VCaP (cell line): ENCODE results near the gene HIRA.

Experiments used
- H3K27ac ChIP-seq: fragments of 450-650 bp; 2 replicates; pipeline ENCODE4 v1.5.1; 2017
- TF ChIP-seq, protein P1 (sequence below): fragments of 450-650 bp; conservative IDR thresholded peaks from 2 replicates; pipeline ENCODE4 v1.5.1; 2017; ENCODE audit warnings: mild to moderate bottlenecking, moderate library complexity

HIRA gene

DNA sequence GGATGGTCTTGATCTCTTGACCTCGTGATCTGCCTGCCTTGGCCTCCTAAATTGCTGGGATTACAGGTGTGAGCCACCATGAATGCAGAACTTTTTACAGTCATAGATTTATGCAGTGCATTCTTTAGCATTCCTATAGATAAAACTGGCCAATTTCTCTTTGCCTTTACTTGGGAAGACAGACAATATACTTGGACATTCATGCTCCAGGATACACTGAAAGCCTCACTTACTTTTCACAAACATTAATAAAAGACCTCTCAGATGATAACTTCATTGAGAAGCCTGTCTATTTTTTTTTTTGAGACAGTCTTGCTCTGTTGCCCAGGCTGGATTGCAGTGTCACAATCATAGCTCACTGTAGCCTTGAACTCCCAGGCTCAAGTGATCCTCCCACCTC is 127.7 kb downstream of the HIRA start:
- TF ChIP-seq, protein P1, sequence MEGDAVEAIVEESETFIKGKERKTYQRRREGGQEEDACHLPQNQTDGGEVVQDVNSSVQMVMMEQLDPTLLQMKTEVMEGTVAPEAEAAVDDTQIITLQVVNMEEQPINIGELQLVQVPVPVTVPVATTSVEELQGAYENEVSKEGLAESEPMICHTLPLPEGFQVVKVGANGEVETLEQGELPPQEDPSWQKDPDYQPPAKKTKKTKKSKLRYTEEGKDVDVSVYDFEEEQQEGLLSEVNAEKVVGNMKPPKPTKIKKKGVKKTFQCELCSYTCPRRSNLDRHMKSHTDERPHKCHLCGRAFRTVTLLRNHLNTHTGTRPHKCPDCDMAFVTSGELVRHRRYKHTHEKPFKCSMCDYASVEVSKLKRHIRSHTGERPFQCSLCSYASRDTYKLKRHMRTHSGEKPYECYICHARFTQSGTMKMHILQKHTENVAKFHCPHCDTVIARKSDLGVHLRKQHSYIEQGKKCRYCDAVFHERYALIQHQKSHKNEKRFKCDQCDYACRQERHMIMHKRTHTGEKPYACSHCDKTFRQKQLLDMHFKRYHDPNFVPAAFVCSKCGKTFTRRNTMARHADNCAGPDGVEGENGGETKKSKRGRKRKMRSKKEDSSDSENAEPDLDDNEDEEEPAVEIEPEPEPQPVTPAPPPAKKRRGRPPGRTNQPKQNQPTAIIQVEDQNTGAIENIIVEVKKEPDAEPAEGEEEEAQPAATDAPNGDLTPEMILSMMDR: no peak
- no peak overlapping the region for H3K27ac ChIP-seq

DNA sequence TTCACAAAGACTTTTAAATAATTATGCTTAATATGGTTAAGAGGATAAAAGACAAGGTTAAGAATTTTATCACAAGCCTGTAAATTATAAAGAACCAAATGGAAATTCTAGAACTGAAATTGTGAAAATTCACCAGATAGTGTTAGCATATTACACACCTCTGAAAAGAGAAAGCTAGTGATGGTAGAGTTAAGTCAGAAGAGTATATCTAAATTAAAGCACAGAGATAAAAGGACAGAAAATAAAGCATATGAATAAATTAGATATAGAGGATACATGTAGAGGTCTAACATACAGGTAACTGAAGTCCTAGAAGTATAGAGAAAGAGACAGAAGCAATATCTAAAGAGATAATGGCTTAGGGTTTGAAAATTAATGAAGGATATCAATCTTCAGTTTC is 135.8 kb downstream of the HIRA start:
- TF ChIP-seq, protein P1: no peak
- no peak overlapping the region for H3K27ac ChIP-seq

DNA sequence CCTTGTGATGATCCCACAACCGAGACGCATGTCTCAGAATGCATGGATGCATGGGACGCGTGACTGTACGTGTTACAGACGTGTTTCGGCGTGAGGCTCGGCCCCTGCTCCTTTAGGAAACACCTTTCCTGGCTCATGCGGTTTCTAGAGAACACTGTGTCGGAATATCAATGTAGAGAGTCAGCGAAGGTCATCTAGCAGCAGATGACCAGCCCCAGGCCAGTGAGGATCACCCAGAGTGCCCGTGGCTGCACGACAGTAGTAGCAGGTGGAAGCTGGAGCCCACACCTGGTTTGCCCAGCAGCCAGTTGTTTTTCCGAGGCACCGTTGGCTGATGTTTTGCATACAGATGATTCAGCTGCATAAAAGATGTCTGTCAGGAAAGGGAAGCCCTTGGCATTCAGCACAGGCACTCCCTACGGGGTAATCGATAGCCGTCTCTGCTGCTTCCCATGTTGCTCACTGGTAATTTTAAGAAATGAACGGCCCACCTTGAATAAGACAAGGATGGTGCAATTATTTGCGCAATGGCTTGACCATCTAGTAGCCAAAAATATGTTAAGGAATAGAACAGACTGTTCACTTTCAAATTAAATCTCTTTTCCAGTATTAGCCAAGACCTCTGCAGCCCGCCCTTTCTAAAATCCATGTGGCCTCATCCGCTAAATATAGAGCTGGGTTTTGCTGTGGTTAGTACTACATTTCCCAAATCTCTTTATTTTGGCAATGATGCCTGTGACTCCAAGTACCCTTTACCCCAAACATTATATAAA is 138.9 kb downstream of the HIRA start:
- H3K27ac ChIP-seq: peak overlapping the region; percentile 72
- TF ChIP-seq, protein P1: no peak

DNA sequence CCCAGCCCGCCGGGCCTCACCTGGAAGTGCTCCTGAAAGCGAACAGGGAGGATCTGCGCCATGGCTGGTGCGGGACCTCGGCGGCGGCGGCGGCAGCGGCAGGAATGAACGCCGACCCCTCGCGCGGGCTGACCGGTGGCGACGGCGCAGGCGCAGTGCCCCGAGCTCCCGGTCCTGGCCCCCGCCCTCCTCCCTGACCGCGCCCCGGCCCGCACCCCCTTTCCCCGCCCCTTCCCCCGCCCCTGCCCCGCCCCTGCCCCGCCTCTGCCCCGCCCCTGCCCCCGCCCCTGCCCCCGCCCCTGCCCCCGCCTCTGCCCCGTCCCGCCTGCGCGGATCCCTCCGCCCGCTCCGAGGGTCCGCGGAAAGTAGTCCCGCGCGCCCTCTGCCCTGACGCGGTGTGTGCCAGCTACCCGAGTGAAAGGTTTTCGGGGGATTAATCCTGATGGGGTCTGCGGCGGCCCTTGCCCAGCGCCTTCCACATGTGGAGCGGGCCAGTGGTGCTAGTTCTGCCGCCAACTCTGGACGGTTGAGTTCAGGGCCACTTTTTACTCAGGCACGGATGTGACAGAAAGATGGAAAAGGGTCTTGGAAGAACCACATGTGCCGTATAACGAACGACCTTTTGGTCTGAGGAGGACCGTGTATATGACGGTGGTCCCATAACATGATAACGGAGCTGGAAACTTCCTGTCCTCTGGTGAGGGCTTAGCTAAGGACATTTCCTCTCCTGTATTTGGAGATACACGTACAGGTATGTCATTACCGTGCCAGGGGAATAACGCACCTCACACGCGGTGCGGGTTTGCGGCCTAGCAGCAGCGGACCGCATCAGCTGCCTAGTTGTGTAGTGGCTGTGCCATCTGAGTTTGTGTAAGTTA is 139.7 kb downstream of the HIRA start, which contains the start of gene CLTCL1:
CLTCL1 (minus strand) TSS at position 140 of the 878 bp plus-strand sequence; CDS start at position 62, 78 bp downstream.
- H3K27ac ChIP-seq: peak within 1 kb of the TSS; percentile 72
- TF ChIP-seq, protein P1: no peak

DNA sequence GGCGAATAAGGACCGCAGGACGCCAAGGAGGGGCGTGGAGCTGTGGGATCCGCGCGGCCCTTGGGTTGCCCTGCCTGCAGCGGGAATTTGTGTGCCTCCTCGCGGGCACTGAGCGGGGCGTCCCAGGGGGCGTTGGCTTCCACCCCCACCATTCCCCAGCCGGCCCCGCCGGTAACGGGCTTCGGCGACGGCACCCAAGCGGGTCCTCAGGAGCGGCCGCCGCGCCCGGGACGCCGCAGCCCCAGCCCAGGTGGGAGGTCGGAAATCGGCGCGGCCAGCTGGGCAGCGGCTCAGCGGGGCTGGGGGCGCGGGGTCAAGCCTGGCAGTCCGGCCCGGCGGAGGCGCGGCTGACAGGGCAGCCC is 140.3 kb downstream of the HIRA start:
- TF ChIP-seq, protein P1: no peak; the same call in 1 of the 2 replicates
- H3K27ac ChIP-seq: peak overlapping the region; percentile 72; the same call in 1 of the 2 replicates

DNA sequence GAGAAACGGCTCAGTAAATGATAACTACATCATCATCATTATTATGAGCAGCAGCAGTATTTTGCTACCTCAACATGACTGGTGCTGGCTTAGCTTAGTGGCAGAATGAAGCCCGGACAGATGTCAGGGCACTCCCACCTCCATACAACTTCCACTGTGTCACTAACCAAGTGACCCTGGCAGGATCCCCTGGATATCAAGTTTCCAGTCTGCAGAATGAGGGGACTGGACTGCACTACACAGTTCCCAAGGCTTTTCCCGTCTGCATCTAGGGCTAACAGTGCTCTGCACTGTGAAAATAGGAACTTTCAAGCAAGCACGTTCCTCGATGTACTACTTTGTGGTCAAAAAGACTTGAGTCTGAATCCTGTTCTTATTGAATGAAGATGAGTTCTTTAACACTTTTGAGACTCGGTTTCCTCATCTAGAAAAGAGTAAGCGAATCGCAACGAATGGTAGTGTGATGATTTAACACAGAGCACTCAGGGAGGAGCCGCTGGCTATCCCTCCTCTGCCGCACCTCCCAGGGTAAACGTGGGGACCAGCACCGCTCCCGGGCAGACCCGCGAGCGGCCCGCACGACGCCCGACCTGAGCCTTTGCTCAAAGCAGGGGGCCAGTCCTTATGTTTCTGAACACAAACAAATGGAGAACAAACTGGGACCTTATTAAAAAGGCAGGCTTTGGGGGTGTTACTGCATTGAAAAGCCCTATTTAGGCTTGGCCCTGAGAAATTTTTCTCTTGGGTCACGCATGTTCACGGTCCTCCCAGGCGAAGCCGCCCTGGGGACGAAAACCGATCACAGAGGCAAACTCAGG is 140.9 kb downstream of the HIRA start:
- TF ChIP-seq, protein P1: no peak
- peak overlapping the region; percentile 72; the same call in 1 of the 2 replicates for H3K27ac ChIP-seq
